Left lung (tissue), 10 donors: ENCODE data around the gene EPS8. TPM values are rescaled to one million over a fixed set of nuclear protein-coding genes. Genes with fewer than 3 reads are reported as not detected.

Experiments
- ATAC-seq: fragments of 200-7000 bp; cut with Tn5 transposase; one replicate; pipeline ENCODE4 v1.9.1; 2020; ENCODE audit warnings: moderate library complexity
- DNase-seq, 4 donors: peaks; one replicate each; pipeline ENCODE4 v3.0.0-alpha.2; 2013 to 2020
- H3K27ac ChIP-seq, 2 donors: fragments of 200-600 bp; sonication (generic) in 1 of 2; one replicate each; pipeline versions ENCODE4 v1.5.0 to v1.8.0; 2020 to 2021
- H3K27me3 ChIP-seq, 2 donors: fragments of 200-600 bp; sonication (generic) in 1 of 2; one replicate each; pipeline versions ENCODE4 v1.5.0 to v1.8.0; 2020 to 2021
- H3K36me3 ChIP-seq, 2 donors: fragments of 200-600 bp; sonication (generic) in 1 of 2; one replicate each; pipeline versions ENCODE4 v1.5.0 to v1.8.0; 2020 to 2021
- H3K4me1 ChIP-seq, 2 donors: fragments of 200-600 bp; one replicate each; pipeline ENCODE4 v1.8.0; 2021
- H3K4me3 ChIP-seq, 2 donors: fragments of 200-600 bp; sonication (generic) in 1 of 2; one replicate each; pipeline versions ENCODE4 v1.5.0 to v1.8.0; 2020 to 2021; ENCODE audit warnings: mild to moderate bottlenecking in 1 of 2
- H3K9me3 ChIP-seq, 2 donors: fragments of 200-600 bp; sonication (generic) in 1 of 2; one replicate each; pipeline versions ENCODE4 v1.5.0 to v1.8.0; 2020 to 2021
- intact Hi-C, 2 donors: fragments of 100-400 bp; cut with DNase I; formaldehyde crosslinking; loops; one replicate each; pipeline versions ENCODE4 v1.11.2 to v1.14.2; 2022
- polyA plus RNA-seq, 6 donors: library from polyadenylated mRNA; unstranded; fragments of 120-200 nt; gene quantifications; one replicate each; pipeline ENCODE4 v1.2.1, GENCODE V29; 2013; ENCODE audit not compliant: insufficient read length in 6 of 6
- total RNA-seq, 2 donors: library from RNA; stranded (reverse); fragmentation: NEBNext Ultra II Directional; extraction: Animal tissue kit (Norgen Biotek cat#: 25700); gene quantifications; one replicate each; pipeline ENCODE4 v1.2.1, GENCODE V29; 2021
- TF ChIP-seq, protein P1 (sequence below), 2 donors: fragments of 200-600 bp; sonication (generic) in 1 of 2; IDR thresholded peaks; one replicate each; pipeline versions ENCODE4 v1.5.0 to v1.8.0; 2021; ENCODE audit warnings: antibody characterized with exemption in 2 of 2
- donor health status: DM: no; HTN: yes; CAD: no.
- donor health status: DM: no; HTN: no; CAD: no.

The EPS8 gene
- total and polyA plus RNA-seq, 8 donors, result 29.0 to 64.8 (median 42.6) TPM

DNA sequence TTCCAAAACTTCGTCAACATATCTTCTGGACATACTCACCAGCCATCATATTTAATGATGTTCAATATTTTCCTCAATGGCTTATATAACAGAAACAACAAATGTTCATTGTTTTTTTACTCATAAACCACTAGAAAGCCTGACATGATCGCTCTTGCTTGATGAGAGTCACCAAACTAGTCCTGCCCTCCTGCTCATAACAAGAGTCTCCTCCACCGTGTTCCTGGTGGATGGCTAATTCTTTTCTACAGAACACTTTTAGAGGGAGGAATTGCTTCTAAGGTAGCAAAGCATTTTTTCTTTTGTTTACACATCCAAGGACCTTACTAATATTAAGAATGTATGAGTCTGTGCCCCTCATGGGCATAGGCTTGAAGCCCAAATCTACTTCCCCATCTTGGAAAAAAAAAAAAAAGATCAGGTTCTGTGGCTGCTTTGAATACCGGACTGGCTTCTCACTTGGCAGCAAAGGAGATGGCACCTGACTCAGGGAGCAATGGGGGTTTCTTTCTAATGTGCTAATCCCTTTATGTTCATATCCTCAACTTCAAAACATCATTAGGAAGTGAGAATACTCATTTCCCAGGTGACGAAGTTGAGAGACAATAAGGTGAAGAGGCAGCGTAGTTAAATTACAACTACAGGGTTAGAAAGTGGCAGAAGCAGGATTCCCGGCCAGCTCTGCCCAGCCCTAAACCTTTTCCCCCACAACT lies 188.8 kb downstream of the EPS8 start:
- no peak for ATAC-seq
- intact Hi-C loops, result no loop called here
- H3K36me3 ChIP-seq, result no peaks in the 10 kb centered on the region
- peaks cover 8 to 21% of the 10 kb centered on the region in 2 donors for H3K4me1 ChIP-seq
- no peak for DNase-seq
- TF ChIP-seq, protein P1, sequence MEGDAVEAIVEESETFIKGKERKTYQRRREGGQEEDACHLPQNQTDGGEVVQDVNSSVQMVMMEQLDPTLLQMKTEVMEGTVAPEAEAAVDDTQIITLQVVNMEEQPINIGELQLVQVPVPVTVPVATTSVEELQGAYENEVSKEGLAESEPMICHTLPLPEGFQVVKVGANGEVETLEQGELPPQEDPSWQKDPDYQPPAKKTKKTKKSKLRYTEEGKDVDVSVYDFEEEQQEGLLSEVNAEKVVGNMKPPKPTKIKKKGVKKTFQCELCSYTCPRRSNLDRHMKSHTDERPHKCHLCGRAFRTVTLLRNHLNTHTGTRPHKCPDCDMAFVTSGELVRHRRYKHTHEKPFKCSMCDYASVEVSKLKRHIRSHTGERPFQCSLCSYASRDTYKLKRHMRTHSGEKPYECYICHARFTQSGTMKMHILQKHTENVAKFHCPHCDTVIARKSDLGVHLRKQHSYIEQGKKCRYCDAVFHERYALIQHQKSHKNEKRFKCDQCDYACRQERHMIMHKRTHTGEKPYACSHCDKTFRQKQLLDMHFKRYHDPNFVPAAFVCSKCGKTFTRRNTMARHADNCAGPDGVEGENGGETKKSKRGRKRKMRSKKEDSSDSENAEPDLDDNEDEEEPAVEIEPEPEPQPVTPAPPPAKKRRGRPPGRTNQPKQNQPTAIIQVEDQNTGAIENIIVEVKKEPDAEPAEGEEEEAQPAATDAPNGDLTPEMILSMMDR (IDR thresholded peaks at IDR 0.05), result no peak
- no peaks in the 10 kb centered on the region for H3K27me3 ChIP-seq
- no peak overlapping the region for H3K4me3 ChIP-seq
- H3K9me3 ChIP-seq, result no peaks in the 10 kb centered on the region
- H3K27ac ChIP-seq, result no peak overlapping the region

DNA sequence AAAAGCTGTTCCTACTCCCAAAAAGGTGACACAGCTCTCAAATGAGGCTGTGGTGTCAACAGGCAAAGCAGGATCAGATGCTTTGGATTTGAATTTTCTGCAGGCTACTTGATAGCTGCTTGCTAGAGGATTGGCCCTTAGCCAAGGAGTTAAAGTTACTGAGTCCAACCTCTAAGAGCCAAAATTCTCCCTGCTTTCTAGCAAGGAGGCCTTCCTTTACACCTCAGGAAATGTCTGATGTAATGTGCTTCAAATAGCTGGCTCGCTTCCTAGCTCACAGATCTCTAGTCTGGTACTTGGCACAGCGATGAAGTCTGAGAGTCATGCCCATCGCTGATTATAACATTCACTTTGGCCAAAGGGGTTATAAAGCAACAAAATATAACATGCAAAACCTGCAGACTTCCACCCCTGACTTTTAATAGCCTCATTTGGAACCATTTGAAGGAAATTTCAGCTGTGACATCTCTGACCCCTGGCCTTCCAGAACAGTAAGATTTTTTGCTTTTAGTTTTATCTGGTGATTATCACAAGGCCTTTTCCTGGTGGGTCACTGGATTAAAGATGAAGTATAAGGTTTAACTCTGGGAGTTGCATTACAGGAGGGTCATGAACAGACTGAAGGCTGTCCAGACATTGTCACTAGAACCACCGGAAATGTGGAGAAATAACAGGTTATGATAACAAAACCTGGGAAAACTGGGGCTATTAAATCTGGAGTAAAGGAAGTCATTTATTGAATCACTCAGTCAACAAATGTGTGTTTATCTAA lies 189.7 kb downstream of the EPS8 start:
- no peaks in the 10 kb centered on the region for H3K36me3 ChIP-seq
- ATAC-seq (peak; percentile 79), DNase-seq (peak in 2 of 4 donors; percentile 46 to 67)
- no peak overlapping the region for H3K4me3 ChIP-seq
- no peaks in the 10 kb centered on the region for H3K9me3 ChIP-seq
- H3K27ac ChIP-seq, result no peak overlapping the region
- H3K27me3 ChIP-seq, result no peaks in the 10 kb centered on the region
- H3K4me1 ChIP-seq, result peaks cover 8 to 21% of the 10 kb centered on the region in 2 donors
- TF ChIP-seq, protein P1 (IDR thresholded peaks at IDR 0.05), result no peak
- intact Hi-C loops, result loop anchor here in 1 of 2 donors (10.0 kb wide), 1 partner anchor 255 kb away; no protein-coding TSS in a partner anchor

DNA sequence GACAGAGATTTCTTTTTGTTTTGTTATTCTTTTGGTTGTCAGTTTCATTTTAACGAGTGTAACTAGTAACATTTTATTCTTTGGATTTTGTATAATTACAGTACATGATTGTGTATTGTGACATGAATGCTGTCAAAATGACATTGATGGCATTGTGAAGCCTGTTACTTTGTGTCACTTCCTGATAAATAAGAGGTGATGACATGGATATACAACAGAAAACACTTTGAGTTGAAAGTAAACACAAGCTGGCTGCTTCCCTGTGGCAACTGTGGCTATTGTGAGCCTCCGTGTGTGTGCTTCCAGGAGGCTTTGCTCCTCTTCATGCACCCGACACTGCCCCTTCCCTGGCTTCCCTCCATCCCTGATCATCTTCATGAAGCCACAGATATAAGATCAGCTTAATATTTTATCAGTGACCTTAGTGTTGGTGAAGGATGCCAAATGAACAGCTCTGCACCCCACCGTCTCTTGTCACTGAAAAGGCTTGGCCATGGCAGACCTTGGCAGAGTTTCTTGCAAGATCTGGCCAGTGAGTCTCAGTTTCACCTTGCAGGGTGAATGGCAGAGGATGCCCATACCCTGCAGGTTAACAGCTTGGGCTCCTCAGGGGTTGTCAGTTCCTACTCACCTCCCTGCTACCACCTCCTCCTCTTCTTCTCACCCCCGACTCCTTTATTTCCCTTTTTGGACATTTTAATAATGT lies 191.9 kb downstream of the EPS8 start:
- Histone ChIP-seq H3K36me3 (no peaks in the 10 kb centered on the region), H3K27me3 (no peaks in the 10 kb centered on the region), H3K27ac (no peak overlapping the region), H3K4me1 (peaks cover 8 to 21% of the 10 kb centered on the region in 2 donors), H3K4me3 (no peak overlapping the region), H3K9me3 (no peaks in the 10 kb centered on the region)
- intact Hi-C loops, result loop anchor here in 1 of 2 donors (10.0 kb wide), 1 partner anchor 258 kb away; no protein-coding TSS in a partner anchor
- TF ChIP-seq, protein P1 (IDR thresholded peaks at IDR 0.05), result no peak
- ATAC-seq, result no peak
- DNase-seq, result no peak

DNA sequence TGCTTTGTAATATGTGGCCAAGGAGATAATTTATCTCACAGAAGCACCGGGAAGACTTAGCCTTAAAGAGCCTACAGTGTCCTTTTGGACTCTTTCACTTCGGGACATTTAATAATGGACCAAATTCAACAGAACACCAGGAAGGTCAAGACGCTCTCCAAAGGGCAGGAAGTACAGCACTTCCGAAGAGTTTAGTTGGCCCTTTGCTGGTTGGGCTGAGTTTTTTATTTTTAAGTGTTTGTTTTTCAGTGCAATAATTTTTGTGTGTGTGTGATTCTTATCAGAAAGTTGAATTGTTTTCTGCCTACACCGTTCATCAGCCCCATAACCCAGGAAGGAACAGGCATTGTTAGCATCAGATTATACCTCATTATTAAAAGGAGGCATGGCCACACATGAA lies 193.0 kb downstream of the EPS8 start:
- intact Hi-C loops, result loop anchor here in 1 of 2 donors (10.0 kb wide), 1 partner anchor 259 kb away; no protein-coding TSS in a partner anchor
- TF ChIP-seq, protein P1 (IDR thresholded peaks at IDR 0.05), result no peak
- ATAC-seq (peak; percentile 57), DNase-seq (no peak)
- H3K27ac ChIP-seq, result no peak overlapping the region
- no peaks in the 10 kb centered on the region for H3K9me3 ChIP-seq
- H3K4me1 ChIP-seq, result peaks cover 8 to 21% of the 10 kb centered on the region in 2 donors
- H3K4me3 ChIP-seq, result no peak overlapping the region
- no peaks in the 10 kb centered on the region for H3K36me3 ChIP-seq
- H3K27me3 ChIP-seq, result no peaks in the 10 kb centered on the region
